Stimulated activated naive CD8-positive, alpha-beta T cell treated with anti-CD3 and anti-CD28 coated beads, Interleukin-15, amount 100 ng/mL, for 72 hours (primary cell): ENCODE measurements around the gene GSTM2.
"Not testable (repeated sequence)": the region's sequence is repeated elsewhere in the genome, so short reads cannot be mapped to it uniquely, and the experiment has no call there.

Experiments
- ATAC-seq: fragments of 150-1000 bp; cut with Tn5 transposase; 2 replicates; pipeline ENCODE4 v1.10.0; 2021; ENCODE audit warnings: mild to moderate bottlenecking, moderate library complexity
- DNase-seq, 2 donors: peaks; one replicate each; pipeline ENCODE4 v3.0.0; 2021 to 2022
- H3K27ac Mint-ChIP-seq, 2 donors: one replicate each; pipeline ENCODE4 v1.8.0; 2022; ENCODE audit warnings: mild to moderate bottlenecking in 2 of 2, mixed read lengths in 2 of 2, moderate library complexity in 2 of 2
- H3K27me3 Mint-ChIP-seq: one replicate; pipeline ENCODE4 v1.8.0; 2022; ENCODE audit warnings: mixed read lengths
- H3K4me1 Mint-ChIP-seq: one replicate; pipeline ENCODE4 v1.8.0; 2022; ENCODE audit warnings: mild to moderate bottlenecking, mixed read lengths
- H3K4me3 Mint-ChIP-seq, 2 donors: one replicate each; pipeline ENCODE4 v1.8.0; 2022; ENCODE audit warnings: mild to moderate bottlenecking in 2 of 2, mixed read lengths in 2 of 2, moderate library complexity in 1 of 2
- H3K9me3 Mint-ChIP-seq, 2 donors: one replicate each; pipeline ENCODE4 v1.8.0; 2022; ENCODE audit warnings: mixed read lengths in 2 of 2

Gene GSTM2

DNA sequence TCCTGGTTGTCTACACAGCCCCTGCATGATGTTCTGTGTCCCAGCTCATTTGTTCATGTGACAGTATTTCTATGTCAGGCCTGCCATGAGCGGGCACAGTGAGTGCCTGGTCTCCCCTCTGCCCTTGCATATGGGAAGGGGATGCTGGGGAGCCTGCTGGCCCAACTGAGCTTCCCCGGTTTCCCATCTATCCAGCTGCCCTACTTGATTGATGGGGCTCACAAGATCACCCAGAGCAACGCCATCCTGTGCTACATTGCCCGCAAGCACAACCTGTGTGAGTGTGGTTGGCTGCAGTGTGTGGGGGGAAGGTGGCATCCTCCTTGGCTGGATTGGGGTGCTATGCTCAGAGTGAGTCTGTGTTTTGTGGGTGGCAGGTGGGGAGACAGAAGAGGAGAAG, 10.5 kb upstream of the GSTM2 start:
- ATAC-seq (no peak), DNase-seq (no peak)
- Mint-ChIP-seq H3K27ac (no peak overlapping the region), H3K27me3 (no peaks in the 10 kb centered on the region), H3K4me1 (peaks cover 29% of the 10 kb centered on the region), H3K4me3 (peak overlapping the region in 1 of 2 donors; percentile 22), H3K9me3 (no peaks in the 10 kb centered on the region)

DNA sequence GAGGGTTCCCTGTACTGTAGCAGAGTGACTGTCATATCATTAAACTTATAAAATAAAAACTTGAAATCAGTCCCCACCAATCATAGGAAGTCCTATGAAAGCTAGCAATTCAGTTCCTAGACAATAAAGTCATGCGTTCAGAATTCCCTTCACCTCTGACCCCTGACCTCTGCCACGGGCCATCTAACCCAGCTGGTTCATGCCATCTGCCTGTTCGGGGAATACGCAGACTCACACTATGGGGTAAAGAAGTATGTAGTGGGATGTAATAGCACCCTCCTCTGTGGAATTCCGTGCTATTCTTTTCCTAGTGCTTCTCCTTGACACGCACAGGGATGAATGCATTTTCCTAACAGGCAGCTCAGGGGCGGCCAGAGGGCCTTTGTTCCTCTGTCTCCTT, 9.9 kb upstream of the GSTM2 start:
- Mint-ChIP-seq H3K4me1 (peaks cover 29% of the 10 kb centered on the region), H3K9me3 (no peaks in the 10 kb centered on the region), H3K27ac (no peak overlapping the region), H3K4me3 (no peak overlapping the region), H3K27me3 (no peaks in the 10 kb centered on the region)
- ATAC-seq (no peak), DNase-seq (no peak)

DNA sequence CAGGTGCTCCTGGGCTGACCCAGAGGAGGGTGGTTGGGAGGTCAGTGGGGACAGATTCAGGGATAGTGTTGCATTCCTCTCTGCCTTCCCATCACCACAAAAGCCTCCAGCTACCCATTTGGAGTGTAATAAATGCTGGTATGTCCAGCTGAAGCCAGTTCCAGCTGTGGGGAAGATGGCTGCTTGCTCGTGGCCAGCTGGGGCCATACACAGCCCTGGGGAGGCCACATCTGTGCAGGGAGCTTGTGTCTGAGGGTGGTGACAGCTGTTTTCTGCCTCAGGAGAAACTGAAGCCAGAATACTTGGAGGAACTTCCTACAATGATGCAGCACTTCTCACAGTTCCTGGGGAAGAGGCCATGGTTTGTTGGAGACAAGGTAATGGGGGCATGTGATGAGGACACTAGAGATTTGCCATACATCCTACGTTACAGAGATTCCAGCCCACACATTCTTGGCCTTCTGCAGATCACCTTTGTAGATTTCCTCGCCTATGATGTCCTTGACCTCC, 9.3 kb upstream of the GSTM2 start:
- H3K27me3 Mint-ChIP-seq = no peaks in the 10 kb centered on the region
- peaks cover 29% of the 10 kb centered on the region for H3K4me1 Mint-ChIP-seq
- H3K4me3 Mint-ChIP-seq = no peak overlapping the region
- ATAC-seq = no peak
- no peak overlapping the region for H3K27ac Mint-ChIP-seq
- no peaks in the 10 kb centered on the region for H3K9me3 Mint-ChIP-seq
- no peak for DNase-seq

DNA sequence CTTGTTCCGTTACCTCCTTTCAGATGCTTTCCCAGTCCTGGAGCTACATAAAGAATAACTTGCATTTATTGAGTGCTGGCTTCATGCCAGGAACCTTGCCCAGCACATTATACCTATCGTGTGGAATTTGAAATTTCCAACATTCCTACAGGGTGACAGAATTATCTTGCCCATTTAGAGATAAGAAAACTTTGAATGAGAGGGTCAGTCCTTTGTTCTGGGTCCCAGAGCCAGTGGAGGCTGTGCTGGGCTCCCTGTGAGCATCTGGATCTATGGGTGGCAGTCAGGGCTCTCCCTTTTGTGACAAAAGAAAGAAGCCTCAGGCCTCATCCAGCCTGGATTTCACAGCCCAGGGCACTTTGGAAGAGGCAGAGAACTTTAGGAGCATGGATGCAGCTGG, 8.7 kb upstream of the GSTM2 start:
- H3K9me3 Mint-ChIP-seq = no peaks in the 10 kb centered on the region
- no peak overlapping the region for H3K27ac Mint-ChIP-seq
- no peak overlapping the region for H3K4me3 Mint-ChIP-seq
- no peak for ATAC-seq
- H3K4me1 Mint-ChIP-seq = peaks cover 28% of the 10 kb centered on the region
- no peak for DNase-seq
- H3K27me3 Mint-ChIP-seq = no peaks in the 10 kb centered on the region

DNA sequence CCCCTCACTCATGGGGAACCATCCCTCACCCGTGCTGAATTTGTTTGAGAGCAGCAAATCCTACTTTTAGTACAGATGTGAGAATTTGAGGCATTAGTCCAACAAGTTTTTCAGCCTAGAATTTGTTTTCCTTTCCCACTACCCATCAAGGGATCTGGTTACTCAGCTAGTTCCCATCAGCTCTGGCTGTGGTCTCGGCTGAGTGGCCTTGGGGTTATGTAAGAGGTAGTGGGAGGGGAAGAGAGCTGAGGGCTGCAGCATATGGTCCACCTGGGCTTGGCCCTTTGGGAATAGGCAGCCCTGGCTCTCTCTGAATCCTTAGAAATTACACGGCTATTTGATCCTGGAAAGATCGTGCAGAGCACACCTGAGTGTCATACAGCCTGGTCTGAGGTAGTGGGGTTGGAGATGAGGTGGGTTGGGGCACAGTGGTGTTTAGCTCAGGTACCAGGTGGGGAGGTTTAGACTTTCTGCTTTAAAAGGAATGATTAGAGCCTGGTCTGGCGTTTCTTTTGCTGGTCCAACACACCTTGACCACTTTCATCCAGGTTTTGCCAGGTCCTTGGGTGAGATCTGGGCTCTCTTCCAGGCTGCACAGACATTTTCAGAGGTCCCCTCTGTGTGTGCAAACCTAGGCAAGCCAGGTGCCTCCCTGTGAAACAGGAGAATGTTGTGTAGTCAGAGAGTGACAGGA, 7.7 kb upstream of the GSTM2 start:
- H3K27ac Mint-ChIP-seq = no peak overlapping the region

DNA sequence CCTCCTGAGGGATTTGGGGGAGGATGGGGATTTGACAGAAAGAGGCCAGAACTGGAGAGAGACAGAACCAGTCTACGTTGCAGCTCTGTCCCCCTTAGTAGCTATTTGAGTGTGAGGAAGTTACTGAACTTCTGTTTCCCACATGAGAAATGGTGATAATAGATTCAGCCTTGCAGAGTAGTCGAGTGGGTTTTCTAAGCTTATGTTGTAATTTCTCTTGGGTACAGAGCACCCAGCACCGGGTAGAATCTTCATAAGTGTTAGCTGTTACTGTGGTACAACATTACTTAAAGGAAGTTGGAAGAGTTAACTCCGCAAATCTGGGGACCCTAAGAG, 7.2 kb upstream of the GSTM2 start:
- ATAC-seq, H3K27ac Mint-ChIP-seq: not testable (repeated sequence)
- peaks cover 14% of the 10 kb centered on the region for H3K4me1 Mint-ChIP-seq

More for the DNA sequence above, 7.7 kb upstream of the GSTM2 start:
- Mint-ChIP-seq H3K9me3 (no peaks in the 10 kb centered on the region), H3K4me1 (peaks cover 18% of the 10 kb centered on the region), H3K4me3 (no peak overlapping the region), H3K27me3 (no peaks in the 10 kb centered on the region)
- no peak for ATAC-seq
- DNase-seq = no peak

DNA sequence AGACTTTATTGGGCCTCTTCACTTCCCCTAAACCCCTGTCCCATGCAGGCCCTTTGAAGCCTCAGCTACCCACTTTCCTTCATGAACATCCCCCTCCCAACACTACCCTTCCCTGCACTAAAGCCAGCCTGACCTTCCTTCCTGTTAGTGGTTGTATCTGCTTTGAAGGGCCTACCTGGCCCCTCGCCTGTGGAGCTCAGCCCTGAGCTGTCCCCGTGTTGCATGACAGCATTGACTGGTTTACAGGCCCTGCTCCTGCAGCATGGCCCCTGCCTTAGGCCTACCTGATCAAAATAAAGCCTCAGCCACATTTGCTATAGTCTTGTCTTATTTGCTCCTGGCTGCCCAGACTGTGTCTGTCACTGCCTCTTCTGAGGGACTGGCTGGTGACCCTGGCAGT, 6.5 kb upstream of the GSTM2 start:
- DNase-seq (no peak), ATAC-seq (no peak)
- no peak overlapping the region for H3K4me3 Mint-ChIP-seq
- no peaks in the 10 kb centered on the region for H3K27me3 Mint-ChIP-seq
- no peaks in the 10 kb centered on the region for H3K9me3 Mint-ChIP-seq
- peak overlapping the region in 1 of 2 donors; percentile 54 for H3K27ac Mint-ChIP-seq
- H3K4me1 Mint-ChIP-seq = peaks cover 10% of the 10 kb centered on the region

More for the DNA sequence above, 7.2 kb upstream of the GSTM2 start:
- H3K27me3 Mint-ChIP-seq, DNase-seq, H3K4me3 Mint-ChIP-seq, H3K9me3 Mint-ChIP-seq: not testable (repeated sequence)

DNA sequence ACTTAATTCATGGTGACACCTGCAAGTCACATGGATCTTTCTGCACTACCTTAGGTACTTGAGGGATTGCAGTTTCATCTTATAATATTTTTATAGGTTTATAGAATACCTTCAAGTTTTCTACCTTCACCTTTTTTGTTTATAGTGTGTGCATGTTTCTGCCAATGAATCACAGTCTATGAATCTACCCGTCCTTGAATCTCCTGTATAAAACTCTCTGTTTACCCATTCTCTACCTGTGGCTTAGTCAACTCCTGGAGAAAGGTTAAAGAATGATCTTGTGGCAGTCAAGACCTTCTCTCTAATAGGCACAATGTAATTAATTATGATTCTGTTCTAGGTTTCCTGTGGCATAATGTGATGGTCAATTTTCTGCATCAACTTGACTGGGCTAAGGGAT, 3.2 kb upstream of the GSTM2 start:
- Mint-ChIP-seq H3K9me3 (no peaks in the 10 kb centered on the region), H3K4me1 (peaks cover 20% of the 10 kb centered on the region), H3K4me3 (no peak overlapping the region), H3K27me3 (no peaks in the 10 kb centered on the region), H3K27ac (no peak overlapping the region)
- DNase-seq = no peak
- ATAC-seq = no peak

DNA sequence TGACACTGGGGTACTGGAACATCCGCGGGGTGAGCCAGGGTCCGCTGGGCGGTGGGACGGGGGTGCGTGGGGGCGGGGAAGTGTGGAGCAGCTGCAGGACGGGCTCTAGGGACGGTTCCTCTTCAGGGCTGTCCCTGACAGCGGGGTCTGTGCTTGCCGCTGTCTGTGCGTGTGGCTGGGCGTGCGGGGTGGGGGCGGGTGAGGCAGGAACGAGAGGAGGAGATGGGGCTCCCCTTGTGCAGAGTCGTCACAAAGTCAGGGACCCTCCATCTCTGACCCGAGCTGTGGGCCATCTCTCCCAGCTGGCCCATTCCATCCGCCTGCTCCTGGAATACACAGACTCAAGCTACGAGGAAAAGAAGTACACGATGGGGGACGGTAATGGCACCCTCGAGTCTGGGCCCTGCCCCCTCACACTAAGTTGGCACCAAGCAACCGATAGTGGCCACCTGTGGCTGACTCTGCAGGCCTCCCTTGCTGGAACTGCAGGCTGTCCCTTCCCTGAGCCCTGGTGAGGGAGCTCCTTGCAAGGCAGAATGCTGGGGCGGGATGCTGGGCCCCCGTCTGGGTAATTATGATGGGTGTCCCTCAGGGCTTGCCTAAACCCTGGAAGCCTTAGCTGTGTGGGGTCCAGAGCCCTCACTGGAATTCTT, 392 bp downstream of the GSTM2 start:
- peak overlapping the region in 1 of 2 donors; percentile 38 for H3K27ac Mint-ChIP-seq
- DNase-seq (no peak), ATAC-seq (peak; percentile 36)
- H3K9me3 Mint-ChIP-seq = no peaks in the 10 kb centered on the region
- peaks cover 30% of the 10 kb centered on the region for H3K4me1 Mint-ChIP-seq
- H3K4me3 Mint-ChIP-seq = peak overlapping the region; percentile 82 to 87
- no peaks in the 10 kb centered on the region for H3K27me3 Mint-ChIP-seq

DNA sequence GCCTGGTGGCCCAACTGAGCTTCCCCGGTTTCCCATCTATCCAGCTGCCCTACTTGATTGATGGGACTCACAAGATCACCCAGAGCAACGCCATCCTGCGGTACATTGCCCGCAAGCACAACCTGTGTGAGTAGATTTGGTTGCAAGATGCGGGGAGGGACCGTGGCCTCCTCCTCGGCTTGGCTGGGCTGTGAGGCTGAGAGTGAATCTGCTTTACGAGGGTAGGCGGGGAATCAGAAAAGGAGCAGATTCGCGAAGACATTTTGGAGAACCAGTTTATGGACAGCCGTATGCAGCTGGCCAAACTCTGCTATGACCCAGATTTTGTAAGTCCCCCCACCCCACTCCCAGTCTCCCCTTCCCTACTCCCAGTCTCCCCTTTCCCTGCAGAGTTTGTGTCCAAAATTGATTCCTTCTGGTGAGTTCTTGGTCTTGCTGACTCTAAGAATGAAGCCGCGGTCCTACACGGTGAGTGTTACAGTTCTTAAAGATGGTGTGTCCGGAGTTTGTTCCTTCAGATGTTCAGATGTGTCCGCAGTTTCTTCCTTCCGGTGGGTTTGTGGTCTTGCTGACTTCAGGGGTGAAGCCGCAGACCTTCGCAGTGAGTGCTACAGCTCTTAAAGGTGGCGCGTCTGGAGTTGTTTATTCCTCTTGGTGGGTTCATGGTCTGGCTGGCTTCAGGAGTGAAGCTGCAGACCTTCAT, 1.5 kb downstream of the GSTM2 start:
- H3K27ac Mint-ChIP-seq = no peak overlapping the region
- peak; percentile 23 for ATAC-seq
- no peaks in the 10 kb centered on the region for H3K9me3 Mint-ChIP-seq
- no peak for DNase-seq
- peak overlapping the region; percentile 46 to 78 for H3K4me3 Mint-ChIP-seq
- H3K4me1 Mint-ChIP-seq = peaks cover 30% of the 10 kb centered on the region
- no peaks in the 10 kb centered on the region for H3K27me3 Mint-ChIP-seq

DNA sequence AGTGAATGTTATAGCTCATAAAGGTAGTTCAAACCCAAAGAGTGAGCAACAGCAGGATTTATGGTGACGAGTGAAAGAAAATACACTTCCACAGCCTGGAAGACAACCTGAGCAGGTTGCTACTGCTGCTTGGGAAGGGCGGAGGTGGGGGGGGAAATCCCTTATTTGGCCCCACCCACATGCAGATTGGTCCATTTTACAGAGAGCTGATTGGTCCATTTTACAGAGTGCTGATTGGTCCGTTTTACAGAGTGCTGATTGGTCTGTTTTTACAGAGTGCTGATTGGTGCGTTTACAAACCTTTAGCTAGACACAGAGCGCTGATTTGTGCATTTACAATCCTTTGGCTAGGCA, 2.1 kb downstream of the GSTM2 start:
- not testable (repeated sequence) for H3K27me3 Mint-ChIP-seq, ATAC-seq, H3K9me3 Mint-ChIP-seq, H3K27ac Mint-ChIP-seq, DNase-seq
- Mint-ChIP-seq H3K4me1 (peaks cover 30% of the 10 kb centered on the region), H3K4me3 (peak overlapping the region; percentile 46 to 78)

DNA sequence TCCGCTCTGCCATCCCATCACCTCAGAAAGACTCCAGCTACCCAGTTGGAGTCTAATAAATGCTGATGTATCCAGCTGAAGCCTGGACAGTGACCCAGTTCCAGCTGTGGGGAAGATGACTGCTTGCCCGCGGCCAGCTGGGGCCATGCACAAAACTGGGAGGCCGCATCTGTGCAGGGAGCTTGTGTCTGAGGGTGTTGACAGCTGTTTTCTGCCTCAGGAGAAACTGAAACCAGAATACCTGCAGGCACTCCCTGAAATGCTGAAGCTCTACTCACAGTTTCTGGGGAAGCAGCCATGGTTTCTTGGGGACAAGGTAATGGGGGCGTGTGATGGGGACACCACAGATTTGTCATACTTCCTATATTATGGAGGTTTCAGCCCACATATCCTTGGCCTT, 3.2 kb downstream of the GSTM2 start:
- no peak for ATAC-seq
- Mint-ChIP-seq H3K27ac (no peak overlapping the region), H3K4me1 (peaks cover 30% of the 10 kb centered on the region), H3K9me3 (no peaks in the 10 kb centered on the region), H3K27me3 (no peaks in the 10 kb centered on the region), H3K4me3 (no peak overlapping the region)
- no peak for DNase-seq

DNA sequence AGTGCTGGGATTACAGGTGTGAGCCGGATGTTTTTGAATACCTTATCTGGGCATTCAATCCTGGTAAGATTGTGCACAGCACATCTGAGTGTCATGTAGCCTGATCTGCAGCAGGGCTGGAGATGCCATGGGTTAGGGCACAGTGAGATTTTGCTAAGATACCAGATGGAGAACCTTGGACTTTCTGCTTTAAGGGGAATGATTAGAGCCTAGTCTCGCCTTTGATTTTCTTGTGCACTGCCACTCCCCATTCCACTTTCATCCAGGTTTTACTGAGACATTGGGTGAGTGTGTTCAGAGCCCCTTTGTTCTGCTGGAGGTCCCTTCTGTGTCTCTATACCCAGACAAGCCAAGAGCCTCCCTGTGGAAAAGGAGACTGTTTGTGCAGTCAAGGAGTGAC, 6.0 kb downstream of the GSTM2 start:
- H3K9me3 Mint-ChIP-seq, H3K27ac Mint-ChIP-seq, H3K4me3 Mint-ChIP-seq, DNase-seq, H3K27me3 Mint-ChIP-seq, ATAC-seq: not testable (repeated sequence)
- peaks cover 14% of the 10 kb centered on the region for H3K4me1 Mint-ChIP-seq

DNA sequence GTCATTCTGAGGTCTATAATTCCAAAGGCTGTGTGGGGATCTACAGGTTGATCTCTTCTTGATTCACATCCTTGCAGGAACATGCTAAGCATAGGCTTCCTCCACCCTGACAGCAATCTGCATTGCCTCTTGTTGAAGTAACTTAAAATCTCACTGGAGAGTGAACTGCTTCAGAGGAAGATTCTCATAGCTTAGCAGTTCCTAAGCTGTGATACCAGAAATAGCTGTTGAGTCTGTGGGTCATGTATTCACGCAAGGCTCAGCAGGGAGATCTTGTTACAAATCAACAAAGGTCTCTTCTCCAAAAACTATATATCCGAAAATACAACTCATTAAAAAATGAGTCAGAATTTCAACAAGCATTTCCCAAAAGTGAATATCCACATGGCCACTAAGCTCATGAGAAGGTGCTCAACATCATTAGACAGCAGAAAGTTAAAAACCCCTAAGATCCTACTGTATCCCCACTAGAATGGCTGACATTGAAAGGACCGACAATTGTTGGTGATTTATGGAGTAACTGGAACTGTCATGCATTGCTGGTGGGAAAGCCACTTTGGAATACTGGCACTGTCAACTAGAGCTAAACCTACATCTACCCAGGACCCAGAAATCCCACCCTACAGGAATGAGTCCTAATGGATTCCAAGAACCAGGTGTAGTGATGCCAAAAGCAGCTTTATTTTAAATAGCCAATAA, 9.0 kb downstream of the GSTM2 start:
- H3K27ac Mint-ChIP-seq, H3K9me3 Mint-ChIP-seq, H3K4me3 Mint-ChIP-seq, H3K4me1 Mint-ChIP-seq, DNase-seq, H3K27me3 Mint-ChIP-seq, ATAC-seq: not testable (repeated sequence)

DNA sequence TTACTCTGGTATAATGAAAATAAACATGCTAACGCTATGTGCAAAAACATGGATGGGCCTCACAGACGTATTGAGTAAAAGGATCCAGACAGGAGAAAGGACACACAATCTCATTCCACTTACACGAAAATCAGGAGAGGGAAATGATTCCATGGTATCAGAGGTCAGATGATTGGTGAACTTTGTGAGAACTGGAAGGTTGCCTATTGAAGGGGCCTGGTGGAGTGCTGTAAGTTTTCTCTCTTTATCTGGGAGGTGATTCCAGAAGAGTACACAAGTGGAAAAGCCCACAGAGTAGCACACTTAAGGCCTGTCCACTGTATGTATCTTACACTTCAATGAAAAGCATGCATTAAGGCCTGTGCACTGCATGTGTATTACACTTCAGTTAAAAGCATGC, 9.6 kb downstream of the GSTM2 start:
- DNase-seq (no peak), ATAC-seq (no peak)
- no peak overlapping the region for H3K27ac Mint-ChIP-seq
- no peaks in the 10 kb centered on the region for H3K9me3 Mint-ChIP-seq
- no peaks in the 10 kb centered on the region for H3K4me1 Mint-ChIP-seq
- no peak overlapping the region for H3K4me3 Mint-ChIP-seq
- H3K27me3 Mint-ChIP-seq = no peaks in the 10 kb centered on the region

DNA sequence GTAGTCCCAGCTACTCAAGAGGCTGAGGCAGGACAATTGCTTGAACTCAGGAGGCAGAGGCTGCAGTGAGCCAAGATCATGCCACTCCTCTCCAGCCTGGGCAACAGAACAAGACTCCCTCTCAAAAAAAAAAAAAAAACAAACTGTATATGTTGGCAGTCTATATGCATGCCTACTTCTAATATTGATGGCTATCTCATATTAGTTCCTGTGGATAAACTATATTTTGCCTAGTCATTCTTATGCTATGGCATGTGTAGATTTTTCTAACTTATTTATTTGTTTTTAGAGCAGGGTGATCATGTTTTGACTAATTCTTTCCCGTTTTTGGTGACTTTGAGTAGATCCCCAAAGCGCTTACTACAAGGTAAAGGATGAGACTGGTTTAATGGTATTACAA, 10.8 kb downstream of the GSTM2 start:
- H3K4me1 Mint-ChIP-seq, DNase-seq, H3K4me3 Mint-ChIP-seq, H3K9me3 Mint-ChIP-seq, H3K27me3 Mint-ChIP-seq, ATAC-seq, H3K27ac Mint-ChIP-seq: not testable (repeated sequence)
